HCT116 (cell line): ENCODE measurements around the gene EBP. TPM values are rescaled to one million over a fixed set of nuclear protein-coding genes. Genes with fewer than 3 reads are reported as not detected.

ENCODE experiments used
- ATAC-seq: fragments of 200-7000 bp; cut with Tn5 transposase; 2 replicates; pipeline ENCODE4 v1.9.1; 2020; ENCODE audit warnings: mild to moderate bottlenecking, moderate library complexity
- BruUV-seq: library from RNA; stranded (reverse); fragments of 400-500 nt; replicated peaks from 2 replicates; lab custom pipeline; 2021; lab: Mats Ljungman, UMichigan
- CTCF ChIA-PET: fragments of 300-600 bp; sonication (Branson Sonifier 250); formaldehyde crosslinking; loops from one replicate; lab custom pipeline; 2021; ENCODE audit warnings: antibody characterized with exemption; lab: Charles Lee
- POLR2A ChIA-PET: fragments of 300-600, 350-600 bp; sonication (Branson Sonifier 250); formaldehyde crosslinking; loops from one replicate; lab custom pipeline; 2021; ENCODE audit warnings: antibody characterized with exemption; lab: Charles Lee
- RAD21 ChIA-PET, 2 experiments: fragments of 300-600 bp; sonication (Branson Sonifier 250); formaldehyde crosslinking; loops; one replicate each; lab custom pipeline; 2023; ENCODE audit warnings: low total read pairs in 2 of 2; ENCODE audit not compliant: uncharacterized antibody in 2 of 2, unreplicated experiment in 2 of 2, low non-redundant PET in 1 of 2; lab: Charles Lee
- DNase-seq: peaks from one replicate; pipeline ENCODE4 v3.0.0-alpha.2; 2010; ENCODE audit warnings: low read depth, low spot score
- H2AFZ ChIP-seq: fragments of 200-600 bp; shearing (Covaris generic), sonication (generic); 2 replicates; pipeline ENCODE4 v1.6.1; 2017; ENCODE audit warnings: low read depth, mixed run types, mixed read lengths, antibody characterized with exemption, low read length; ENCODE audit not compliant: poor library complexity, severe bottlenecking
- H3K27ac ChIP-seq: 2 replicates; pipeline ENCODE4 v1.5.1; 2012; ENCODE audit warnings: low read depth, low read length
- H3K27me3 ChIP-seq: fragments of 200-600 bp; sonication (generic); 2 replicates; pipeline ENCODE4 v1.6.1; 2016; ENCODE audit warnings: mixed run types, low read length, mixed read lengths; ENCODE audit not compliant: insufficient read depth
- H3K36me3 ChIP-seq, 2 experiments: fragments of 200-500 bp in 1 of 2; fragments of 200-600 bp in 1 of 2; sonication (Bioruptor generic) in 1 of 2; sonication (generic) in 1 of 2; 2 replicates each; pipeline versions ENCODE4 v1.5.1 to v1.6.1; 2014 to 2016; ENCODE audit warnings: low read length in 2 of 2, inconsistent platforms in 1 of 2, mixed read lengths in 1 of 2, mixed run types in 1 of 2; ENCODE audit not compliant: insufficient read depth in 2 of 2, control insufficient read depth in 1 of 2
- H3K4me1 ChIP-seq, 2 experiments: fragments of 200-600 bp in 1 of 2; sonication (generic) in 1 of 2; 2 replicates each; pipeline versions ENCODE4 v1.5.1 to v1.6.1; 2012 to 2017; ENCODE audit warnings: low read length in 2 of 2, inconsistent platforms in 1 of 2, mild to moderate bottlenecking in 1 of 2, mixed read lengths in 1 of 2, mixed run types in 1 of 2, moderate library complexity in 1 of 2; ENCODE audit not compliant: insufficient read depth in 2 of 2, control insufficient read depth in 1 of 2
- H3K4me2 ChIP-seq: fragments of 200-600 bp; sonication (generic); 2 replicates; pipeline ENCODE4 v1.6.1; 2017; ENCODE audit warnings: mixed run types, low read length, mixed read lengths
- H3K4me3 ChIP-seq, 2 experiments: fragments of 200-600 bp in 1 of 2; sonication (generic) in 1 of 2; replicated peaks in 1 of 2; 2 replicates each; pipeline ENCODE4 v1.5.1; 2011 to 2016; ENCODE audit warnings: low read length in 2 of 2, control low read depth in 1 of 2, low read depth in 1 of 2, mild to moderate bottlenecking in 1 of 2, mixed read lengths in 1 of 2, mixed run types in 1 of 2
- H3K79me2 ChIP-seq: fragments of 200-600 bp; sonication (generic); 2 replicates; pipeline ENCODE4 v1.6.1; 2017; ENCODE audit warnings: mild to moderate bottlenecking, mixed run types, low read length, moderate library complexity, mixed read lengths; ENCODE audit not compliant: insufficient read depth
- H3K9ac ChIP-seq: fragments of 200-600 bp; sonication (generic); 2 replicates; pipeline ENCODE4 v1.6.1; 2016; ENCODE audit warnings: low read length, mixed read lengths
- H3K9me2 ChIP-seq: fragments of 200-600 bp; sonication (generic), shearing (Covaris generic); 2 replicates; pipeline ENCODE4 v1.6.1; 2017; ENCODE audit warnings: mixed run types, mild to moderate bottlenecking, moderate library complexity; ENCODE audit not compliant: insufficient read depth
- H3K9me3 ChIP-seq, 2 experiments: fragments of 200-500 bp in 1 of 2; fragments of 200-600 bp in 1 of 2; sonication (Bioruptor generic) in 1 of 2; sonication (generic) in 1 of 2; 2 replicates each; pipeline ENCODE4 v1.6.1; 2014 to 2017; ENCODE audit warnings: low read length in 2 of 2, mixed read lengths in 2 of 2, inconsistent platforms in 1 of 2, low read depth in 1 of 2, mild to moderate bottlenecking in 1 of 2, mixed run types in 1 of 2, moderate library complexity in 1 of 2; ENCODE audit not compliant: control insufficient read depth in 1 of 2, insufficient read depth in 1 of 2
- H4K20me1 ChIP-seq: fragments of 200-600 bp; sonication (generic), shearing (Covaris generic); 2 replicates; pipeline ENCODE4 v1.6.1; 2017; ENCODE audit warnings: mixed run types, mild to moderate bottlenecking, moderate library complexity; ENCODE audit not compliant: insufficient read depth
- EGR1 ChIP-seq: IDR thresholded peaks from 2 replicates; pipeline ENCODE4 v1.6.1; 2012; ENCODE audit warnings: low read depth
- ELF1 ChIP-seq: IDR thresholded peaks from 2 replicates; pipeline ENCODE4 v1.6.1; 2012; ENCODE audit warnings: low read depth, borderline replicate concordance
- FOSL1 ChIP-seq: IDR thresholded peaks from 2 replicates; pipeline ENCODE4 v1.6.1; 2012; ENCODE audit warnings: low read depth
- POLR2AphosphoS5 ChIP-seq: IDR thresholded peaks from 2 replicates; pipeline ENCODE4 v1.6.1; 2011; ENCODE audit warnings: mild to moderate bottlenecking, low read depth, low read length, moderate library complexity
- SP1 ChIP-seq: IDR thresholded peaks from 2 replicates; pipeline ENCODE4 v1.6.1; 2012; ENCODE audit warnings: low read depth
- TCF7L2 ChIP-seq: IDR thresholded peaks from 2 replicates; pipeline ENCODE4 v1.7.0; 2011; ENCODE audit warnings: borderline replicate concordance, inconsistent platforms; ENCODE audit not compliant: insufficient read depth, insufficient read length; ENCODE audit errors: extremely low read depth
- YY1 ChIP-seq: IDR thresholded peaks from 2 replicates; pipeline ENCODE4 v1.6.1; 2011; ENCODE audit warnings: low read length, low read depth, moderate library complexity, mild to moderate bottlenecking; ENCODE audit not compliant: insufficient replicate concordance; ENCODE audit errors: extremely low read depth
- ZFX ChIP-seq: fragments of 450-650 bp; IDR thresholded peaks from 2 replicates; pipeline ENCODE4 v1.6.1; 2017
- ZNF274 ChIP-seq: fragments of 200-500 bp; sonication (Bioruptor generic); IDR thresholded peaks from 2 replicates; pipeline ENCODE4 v1.6.1; 2014; ENCODE audit warnings: mild to moderate bottlenecking, low read depth, low read length, inconsistent platforms
- intact Hi-C: fragments of 100-400 bp; cut with micrococcal nuclease; formaldehyde crosslinking; loops from 2 replicates; pipeline ENCODE4 v1.10.0; 2022
- total RNA-seq: library from RNA; stranded (reverse); gene quantifications from one replicate; pipeline ENCODE4 v1.2.1, GENCODE V29; 2021; ENCODE audit not compliant: unreplicated experiment
- TF ChIP-seq, protein P1 (sequence below), 3 experiments: fragments of 200-600 bp in 1 of 3; sonication (generic) in 1 of 3; IDR thresholded peaks in 2 of 3; conservative IDR thresholded peaks in 1 of 3; 2 replicates each; pipeline ENCODE4 v1.5.1; 2012 to 2017; ENCODE audit warnings: low read depth in 2 of 3, low read length in 2 of 3, antibody characterized with exemption in 1 of 3, borderline replicate concordance in 1 of 3, control low read depth in 1 of 3, mild to moderate bottlenecking in 1 of 3, mixed read lengths in 1 of 3, mixed run types in 1 of 3, moderate library complexity in 1 of 3; ENCODE audit not compliant: insufficient read depth in 1 of 3
- TF ChIP-seq, protein P2 (sequence below): IDR thresholded peaks from 2 replicates; pipeline ENCODE4 v1.6.1; 2012
- TF ChIP-seq, protein P3 (sequence below): IDR thresholded peaks from 2 replicates; pipeline ENCODE4 v1.6.1; 2012
- TF ChIP-seq, protein P4 (sequence below): IDR thresholded peaks from 2 replicates; pipeline ENCODE4 v1.6.1; 2012; ENCODE audit warnings: low read depth

EBP gene
- total RNA-seq, 1 experiment from 2014 or later = 93.8 TPM

DNA sequence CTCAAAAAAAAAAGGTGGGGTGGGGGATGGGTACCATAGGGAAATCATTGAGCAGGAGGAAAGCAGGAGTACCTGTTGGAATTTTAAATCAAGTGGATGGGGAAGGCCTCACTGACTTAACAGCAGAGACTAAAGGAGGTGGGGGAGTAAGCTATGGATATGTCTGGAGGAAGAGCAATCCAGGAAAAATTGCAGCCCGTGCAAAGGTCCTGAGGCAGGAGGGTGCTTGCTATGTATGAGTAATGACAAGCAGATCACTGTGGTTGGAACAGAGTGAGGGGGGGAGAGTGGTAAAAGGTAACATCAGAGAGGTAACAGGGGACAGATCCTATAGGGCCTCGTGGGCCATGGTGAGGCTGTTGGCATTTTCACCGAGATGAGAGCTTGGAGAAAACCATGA is 41.5 kb upstream of the EBP start (continued):
- TF ChIP-seq, protein P1, sequence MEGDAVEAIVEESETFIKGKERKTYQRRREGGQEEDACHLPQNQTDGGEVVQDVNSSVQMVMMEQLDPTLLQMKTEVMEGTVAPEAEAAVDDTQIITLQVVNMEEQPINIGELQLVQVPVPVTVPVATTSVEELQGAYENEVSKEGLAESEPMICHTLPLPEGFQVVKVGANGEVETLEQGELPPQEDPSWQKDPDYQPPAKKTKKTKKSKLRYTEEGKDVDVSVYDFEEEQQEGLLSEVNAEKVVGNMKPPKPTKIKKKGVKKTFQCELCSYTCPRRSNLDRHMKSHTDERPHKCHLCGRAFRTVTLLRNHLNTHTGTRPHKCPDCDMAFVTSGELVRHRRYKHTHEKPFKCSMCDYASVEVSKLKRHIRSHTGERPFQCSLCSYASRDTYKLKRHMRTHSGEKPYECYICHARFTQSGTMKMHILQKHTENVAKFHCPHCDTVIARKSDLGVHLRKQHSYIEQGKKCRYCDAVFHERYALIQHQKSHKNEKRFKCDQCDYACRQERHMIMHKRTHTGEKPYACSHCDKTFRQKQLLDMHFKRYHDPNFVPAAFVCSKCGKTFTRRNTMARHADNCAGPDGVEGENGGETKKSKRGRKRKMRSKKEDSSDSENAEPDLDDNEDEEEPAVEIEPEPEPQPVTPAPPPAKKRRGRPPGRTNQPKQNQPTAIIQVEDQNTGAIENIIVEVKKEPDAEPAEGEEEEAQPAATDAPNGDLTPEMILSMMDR (IDR thresholded peaks at IDR 0.05 in 2 of 3, conservative IDR thresholded peaks at IDR 0.05 in 1 of 3; ENCODE audit: borderline replicate concordance in 1 of 3, insufficient read depth in 1 of 3, low read depth in 2 of 3, low read length in 2 of 3) = no peak
- no peak for TF ChIP-seq ELF1

DNA sequence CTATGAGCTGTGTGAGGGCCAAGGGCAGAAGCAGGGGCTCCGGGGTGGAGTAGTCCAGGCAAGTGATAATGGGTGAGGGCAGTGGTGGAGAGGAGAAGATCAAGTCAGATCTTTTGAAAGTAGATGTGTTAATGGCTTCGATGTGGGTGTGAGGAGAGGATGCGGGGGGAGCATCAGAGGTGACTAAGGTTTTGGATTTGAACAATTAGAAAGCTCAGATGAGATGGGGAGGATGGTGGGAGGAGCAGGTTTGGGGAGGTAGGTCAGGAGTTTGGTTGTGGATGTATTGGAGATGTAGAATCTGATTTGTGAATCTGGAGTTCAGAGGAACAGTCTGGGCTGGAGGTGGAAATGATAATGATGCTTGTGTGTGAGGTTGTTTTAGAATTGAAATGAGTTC is 41.0 kb upstream of the EBP start:
- ChIA-PET CTCF (no interaction called here), RAD21 (no interaction called here), POLR2A (no interaction called here)
- Histone ChIP-seq H3K27me3 (no peaks in the 10 kb centered on the region), H3K9me3 (no peaks in the 10 kb centered on the region), H3K4me3 (no peak overlapping the region), H3K4me1 (peaks cover 0 to 8% of the 10 kb centered on the region in 2 experiments; a peak in 2 of 4 replicates), H3K9ac (no peak overlapping the region), H2AFZ (no peak overlapping the region), H3K79me2 (peaks cover 39% of the 10 kb centered on the region), H3K27ac (no peak overlapping the region), H4K20me1 (no peaks in the 10 kb centered on the region), H3K9me2 (no peaks in the 10 kb centered on the region), H3K36me3 (peaks cover 4 to 9% of the 10 kb centered on the region in 2 experiments; a peak in 2 of 4 replicates), H3K4me2 (no peak overlapping the region)
- no peak for ATAC-seq
- TF ChIP-seq YY1 (no peak), EGR1 (no peak), POLR2AphosphoS5 (no peak), FOSL1 (no peak), SP1 (no peak), ZNF274 (no peak), TCF7L2 (no peak), ZFX (no peak)
- TF ChIP-seq, protein P1 (IDR thresholded peaks at IDR 0.05 in 2 of 3, conservative IDR thresholded peaks at IDR 0.05 in 1 of 3; ENCODE audit: borderline replicate concordance in 1 of 3, insufficient read depth in 1 of 3, low read depth in 2 of 3, low read length in 2 of 3) = no peak
- TF ChIP-seq, protein P2, sequence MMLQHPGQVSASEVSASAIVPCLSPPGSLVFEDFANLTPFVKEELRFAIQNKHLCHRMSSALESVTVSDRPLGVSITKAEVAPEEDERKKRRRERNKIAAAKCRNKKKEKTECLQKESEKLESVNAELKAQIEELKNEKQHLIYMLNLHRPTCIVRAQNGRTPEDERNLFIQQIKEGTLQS = no peak
- TF ChIP-seq, protein P3, sequence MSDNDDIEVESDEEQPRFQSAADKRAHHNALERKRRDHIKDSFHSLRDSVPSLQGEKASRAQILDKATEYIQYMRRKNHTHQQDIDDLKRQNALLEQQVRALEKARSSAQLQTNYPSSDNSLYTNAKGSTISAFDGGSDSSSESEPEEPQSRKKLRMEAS = no peak
- TF ChIP-seq, protein P4, sequence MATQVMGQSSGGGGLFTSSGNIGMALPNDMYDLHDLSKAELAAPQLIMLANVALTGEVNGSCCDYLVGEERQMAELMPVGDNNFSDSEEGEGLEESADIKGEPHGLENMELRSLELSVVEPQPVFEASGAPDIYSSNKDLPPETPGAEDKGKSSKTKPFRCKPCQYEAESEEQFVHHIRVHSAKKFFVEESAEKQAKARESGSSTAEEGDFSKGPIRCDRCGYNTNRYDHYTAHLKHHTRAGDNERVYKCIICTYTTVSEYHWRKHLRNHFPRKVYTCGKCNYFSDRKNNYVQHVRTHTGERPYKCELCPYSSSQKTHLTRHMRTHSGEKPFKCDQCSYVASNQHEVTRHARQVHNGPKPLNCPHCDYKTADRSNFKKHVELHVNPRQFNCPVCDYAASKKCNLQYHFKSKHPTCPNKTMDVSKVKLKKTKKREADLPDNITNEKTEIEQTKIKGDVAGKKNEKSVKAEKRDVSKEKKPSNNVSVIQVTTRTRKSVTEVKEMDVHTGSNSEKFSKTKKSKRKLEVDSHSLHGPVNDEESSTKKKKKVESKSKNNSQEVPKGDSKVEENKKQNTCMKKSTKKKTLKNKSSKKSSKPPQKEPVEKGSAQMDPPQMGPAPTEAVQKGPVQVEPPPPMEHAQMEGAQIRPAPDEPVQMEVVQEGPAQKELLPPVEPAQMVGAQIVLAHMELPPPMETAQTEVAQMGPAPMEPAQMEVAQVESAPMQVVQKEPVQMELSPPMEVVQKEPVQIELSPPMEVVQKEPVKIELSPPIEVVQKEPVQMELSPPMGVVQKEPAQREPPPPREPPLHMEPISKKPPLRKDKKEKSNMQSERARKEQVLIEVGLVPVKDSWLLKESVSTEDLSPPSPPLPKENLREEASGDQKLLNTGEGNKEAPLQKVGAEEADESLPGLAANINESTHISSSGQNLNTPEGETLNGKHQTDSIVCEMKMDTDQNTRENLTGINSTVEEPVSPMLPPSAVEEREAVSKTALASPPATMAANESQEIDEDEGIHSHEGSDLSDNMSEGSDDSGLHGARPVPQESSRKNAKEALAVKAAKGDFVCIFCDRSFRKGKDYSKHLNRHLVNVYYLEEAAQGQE = no peak
- BruUV-seq = no TSS peak
- intact Hi-C loops = no loop called here
- no peak for DNase-seq
